Peyer's patch (tissue), 4 donors: Measurements from ENCODE around the gene CCNG1.

ENCODE experiments used
- CTCF ChIP-seq, 6 experiments: fragments of 450-650 bp in 4 of 6; fragments of 200-600 bp in 2 of 6; sonication (generic) in 1 of 6; IDR thresholded peaks; one replicate each; pipeline ENCODE4 v1.5.1; 2017 to 2019; ENCODE audit warnings: antibody characterized with exemption in 6 of 6, mild to moderate bottlenecking in 3 of 6, moderate library complexity in 1 of 6
- POLR2A ChIP-seq, 2 donors: fragments of 450-650 bp; IDR thresholded peaks; one replicate each; pipeline ENCODE4 v1.5.1; 2017; ENCODE audit warnings: antibody characterized with exemption in 2 of 2, mild to moderate bottlenecking in 2 of 2, moderate library complexity in 2 of 2

GRCh38 chr5:163451489-163451888, 14.1 kb downstream of the CCNG1 start:
- TF ChIP-seq CTCF (IDR thresholded peaks at IDR 0.05) (no peak), POLR2A (IDR thresholded peaks at IDR 0.05) (no peak)
